ENCODE measurements around the gene ACOT9.

GRCh38 chrX:23749129-23749528 lies 6.1 kb upstream of the ACOT9 start:
- TF ChIP-seq POLR2A (IDR thresholded peaks at IDR 0.05; ENCODE audit: low read length) (no peak), GATA1 (IDR thresholded peaks at IDR 0.05; ENCODE audit: low read depth, low read length) (no peak)

Measured in erythroblast (primary cell).